Breast epithelium (tissue), 4 donors: ENCODE results near the gene UQCC2. TPM values are rescaled to one million over a fixed set of nuclear protein-coding genes. Genes with fewer than 3 reads are reported as not detected.

Experiments
- DNase-seq, 2 donors: peaks; one replicate each; pipeline ENCODE4 v3.0.0-alpha.2; 2019; ENCODE audit warnings: low spot score in 2 of 2
- H3K27ac ChIP-seq, 2 donors: fragments of 200-600 bp; sonication (generic) in 1 of 2; one replicate each; pipeline ENCODE4 v1.5.1; 2016 to 2019; ENCODE audit warnings: mild to moderate bottlenecking in 1 of 2
- H3K27me3 ChIP-seq, 2 donors: fragments of 200-600 bp; sonication (generic) in 1 of 2; one replicate each; pipeline versions ENCODE4 v1.5.1 to v1.6.0; 2017 to 2019; ENCODE audit warnings: control low read depth in 1 of 2, mild to moderate bottlenecking in 1 of 2
- H3K36me3 ChIP-seq: fragments of 200-600 bp; one replicate; pipeline ENCODE4 v1.5.1; 2019
- H3K4me1 ChIP-seq, 2 donors: fragments of 200-600 bp; sonication (generic); one replicate each; pipeline ENCODE4 v1.5.1; 2016 to 2019; ENCODE audit warnings: control low read depth in 1 of 2
- H3K4me3 ChIP-seq, 3 donors: fragments of 200-600 bp; sonication (generic); 1 replicate in 2 of 3; 2 replicates in 1 of 3; pipeline ENCODE4 v1.5.1; 2016 to 2019; ENCODE audit warnings: mild to moderate bottlenecking in 3 of 3, moderate library complexity in 2 of 3
- H3K9me3 ChIP-seq, 2 donors: fragments of 200-600 bp; sonication (generic) in 1 of 2; one replicate each; pipeline ENCODE4 v1.5.1; 2016 to 2019; ENCODE audit warnings: control low read depth in 1 of 2
- CTCF ChIP-seq, 3 donors: fragments of 450-650 bp; IDR thresholded peaks; one replicate each; pipeline ENCODE4 v1.5.1; 2016 to 2017; ENCODE audit warnings: antibody characterized with exemption in 3 of 3, mild to moderate bottlenecking in 3 of 3, moderate library complexity in 3 of 3
- POLR2A ChIP-seq: fragments of 450-650 bp; IDR thresholded peaks from one replicate; pipeline ENCODE4 v1.6.1; 2016; ENCODE audit warnings: antibody characterized with exemption, mild to moderate bottlenecking, moderate library complexity
- POLR2AphosphoS5 ChIP-seq, 3 donors: sonication (generic); formaldehyde crosslinking; IDR thresholded peaks; one replicate each; pipeline ENCODE4 v1.6.1; 2017; ENCODE audit warnings: antibody characterized with exemption in 3 of 3
- intact Hi-C: fragments of 100-400 bp; cut with DNase I; formaldehyde crosslinking; loops from one replicate; pipeline ENCODE4 v1.15.1; 2023; ENCODE audit warnings: low total_unique reads
- total RNA-seq, 3 donors: library from RNA; depleted of rRNA; stranded (reverse); fragments of >200 nt; gene quantifications; one replicate each; pipeline ENCODE4 v1.1.0, GENCODE V29; 2016

The UQCC2 gene
- total RNA-seq, 3 donors from 2014 or later, result 9.9 to 19.7 (median 19.6) TPM

- Histone ChIP-seq H3K27me3 (no peaks in the 10 kb centered on the region), H3K36me3 (peaks cover 11% of the 10 kb centered on the region), H3K9me3 (no peaks in the 10 kb centered on the region), H3K4me3 (no peak overlapping the region), H3K4me1 (no peaks in the 10 kb centered on the region), H3K27ac (no peak overlapping the region)
- no peak for TF ChIP-seq POLR2A
- TF ChIP-seq CTCF (IDR thresholded peaks at IDR 0.05), result no peak
- TF ChIP-seq POLR2AphosphoS5 (IDR thresholded peaks at IDR 0.05), result no peak
- intact Hi-C loops, result no loop called here
- no peak for DNase-seq
Observed at GRCh38 chr6:33683051-33683571, 28.4 kb downstream of the UQCC2 start.

GRCh38 chr6:33682341-33682740, 29.2 kb downstream of the UQCC2 start:
- no peak for TF ChIP-seq POLR2AphosphoS5 (IDR thresholded peaks at IDR 0.05)
- TF ChIP-seq CTCF (IDR thresholded peaks at IDR 0.05), result no peak
- TF ChIP-seq POLR2A, result no peak
- peaks cover 6% of the 10 kb centered on the region for H3K36me3 ChIP-seq
- intact Hi-C loops, result no loop called here

GRCh38 chr6:33679761-33680160, 31.7 kb downstream of the UQCC2 start:
- no peak overlapping the region for H3K27ac ChIP-seq
- DNase-seq, result no peak
- H3K36me3 ChIP-seq, result peaks cover 6% of the 10 kb centered on the region
- H3K4me3 ChIP-seq, result no peak overlapping the region
- H3K4me1 ChIP-seq, result no peaks in the 10 kb centered on the region
- intact Hi-C loops, result no loop called here
- no peaks in the 10 kb centered on the region for H3K9me3 ChIP-seq
- no peaks in the 10 kb centered on the region for H3K27me3 ChIP-seq
- TF ChIP-seq POLR2A (no peak), CTCF (IDR thresholded peaks at IDR 0.05) (no peak), POLR2AphosphoS5 (IDR thresholded peaks at IDR 0.05) (no peak)

More at GRCh38 chr6:33682341-33682740, 29.2 kb downstream of the UQCC2 start:
- Histone ChIP-seq H3K4me3 (no peak overlapping the region), H3K9me3 (no peaks in the 10 kb centered on the region), H3K27me3 (no peaks in the 10 kb centered on the region), H3K4me1 (no peaks in the 10 kb centered on the region), H3K27ac (no peak overlapping the region)
- no peak for DNase-seq

- Histone ChIP-seq H3K4me1 (no peaks in the 10 kb centered on the region), H3K27ac (no peak overlapping the region), H3K4me3 (no peak overlapping the region), H3K36me3 (peaks cover 6% of the 10 kb centered on the region), H3K27me3 (no peaks in the 10 kb centered on the region), H3K9me3 (no peaks in the 10 kb centered on the region)
- no peak for DNase-seq
- intact Hi-C loops, result no loop called here
- TF ChIP-seq CTCF (IDR thresholded peaks at IDR 0.05), result no peak
Observed at GRCh38 chr6:33678932-33679490, 32.5 kb downstream of the UQCC2 start.

GRCh38 chr6:33678233-33678931, 33.1 kb downstream of the UQCC2 start:
- intact Hi-C loops, result no loop called here
- DNase-seq, result no peak
- no peaks in the 10 kb centered on the region for H3K27me3 ChIP-seq
- no peak overlapping the region for H3K27ac ChIP-seq
- H3K36me3 ChIP-seq, result peaks cover 6% of the 10 kb centered on the region
- no peak overlapping the region for H3K4me3 ChIP-seq
- H3K9me3 ChIP-seq, result no peaks in the 10 kb centered on the region
- no peaks in the 10 kb centered on the region for H3K4me1 ChIP-seq
- TF ChIP-seq POLR2A (no peak), CTCF (IDR thresholded peaks at IDR 0.05) (no peak), POLR2AphosphoS5 (IDR thresholded peaks at IDR 0.05) (no peak)
